Naive thymus-derived CD8-positive, alpha-beta T cell (primary cell): ENCODE measurements around the gene FAM83B. TPM values are rescaled to one million over a fixed set of nuclear protein-coding genes. Genes with fewer than 3 reads are reported as not detected.
"Not testable (repeated sequence)": the region's sequence is repeated elsewhere in the genome, so short reads cannot be mapped to it uniquely, and the experiment has no call there.

Source experiments
- ATAC-seq, 2 donors: fragments of 150-1000 bp; cut with Tn5 transposase in 1 of 2; sonication (Bioruptor Pico), chemical (Tn5 transposase) in 1 of 2; 1 replicate in 1 of 2; 2 replicates in 1 of 2; pipeline ENCODE4 v1.10.0; 2021; ENCODE audit warnings: mild to moderate bottlenecking in 2 of 2, moderate library complexity in 2 of 2
- POLR2A ChIA-PET: fragments of 350-600 bp; sonication (Branson Sonifier 250); formaldehyde crosslinking; loops from one replicate; lab custom pipeline; 2021; ENCODE audit warnings: antibody characterized with exemption; lab: Charles Lee
- DNase-seq, 10 donors: peaks; one replicate each; pipeline versions ENCODE4 v3.0.0 to v3.0.0-alpha.2; 2020 to 2022
- H3K27ac Mint-ChIP-seq, 10 donors: one replicate each; pipeline ENCODE4 v1.8.0; 2020 to 2022; ENCODE audit warnings: mild to moderate bottlenecking in 10 of 10, mixed read lengths in 10 of 10, moderate library complexity in 4 of 10, inconsistent platforms in 1 of 10
- H3K27me3 Mint-ChIP-seq, 5 donors: one replicate each; pipeline ENCODE4 v1.8.0; 2021 to 2022; ENCODE audit warnings: mixed read lengths in 5 of 5
- H3K36me3 Mint-ChIP-seq, 3 donors: one replicate each; pipeline ENCODE4 v1.8.0; 2020 to 2022; ENCODE audit warnings: mixed read lengths in 3 of 3, mild to moderate bottlenecking in 2 of 3, inconsistent platforms in 1 of 3
- H3K4me1 Mint-ChIP-seq, 4 donors: one replicate each; pipeline ENCODE4 v1.8.0; 2021 to 2022; ENCODE audit warnings: mixed read lengths in 4 of 4
- H3K4me3 Mint-ChIP-seq, 10 donors: one replicate each; pipeline ENCODE4 v1.8.0; 2020 to 2022; ENCODE audit warnings: mild to moderate bottlenecking in 10 of 10, mixed read lengths in 10 of 10, moderate library complexity in 6 of 10, inconsistent platforms in 1 of 10
- H3K9me3 Mint-ChIP-seq, 9 donors: one replicate each; pipeline ENCODE4 v1.8.0; 2020 to 2022; ENCODE audit warnings: mixed read lengths in 9 of 9, mild to moderate bottlenecking in 3 of 9, inconsistent platforms in 1 of 9, moderate library complexity in 1 of 9
- polyA plus RNA-seq, 3 donors: library from polyadenylated mRNA; unstranded; fragments of 300-500 nt; fragmentation: Illumina TruSeq; gene quantifications; one replicate each; pipeline ENCODE4 v1.2.3, GENCODE V29; 2021
- total RNA-seq, 8 experiments: library from RNA in 2 of 8; stranded (reverse) in 2 of 8; gene quantifications; one replicate each; pipeline ENCODE4 v1.2.3 and lab custom pipeline; 2021 to 2026

Gene FAM83B
- total and polyA plus RNA-seq, 5 experiments from 2014 or later: not detected

DNA sequence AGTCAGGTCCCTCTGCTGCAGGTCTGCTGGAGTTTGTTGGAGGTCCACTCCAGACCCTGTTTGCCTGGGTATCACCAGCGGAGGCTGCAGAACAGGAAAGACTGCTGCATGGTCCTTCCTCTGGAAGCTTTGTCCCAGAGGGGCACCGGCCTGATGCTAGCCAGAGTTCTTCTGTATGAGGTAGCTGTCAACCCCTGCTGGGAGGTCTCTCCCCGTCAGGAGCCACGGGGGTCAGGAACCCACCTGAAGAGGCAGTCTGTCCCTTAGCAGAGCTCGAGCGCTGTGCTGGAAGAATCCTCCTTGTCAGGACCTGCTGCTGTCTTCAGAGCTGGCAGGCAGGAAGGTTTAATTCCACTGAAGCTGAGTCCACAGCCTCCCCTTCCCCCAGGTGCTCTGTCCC, 22.3 kb upstream of the FAM83B start:
- DNase-seq, POLR2A ChIA-PET, H3K4me3 Mint-ChIP-seq, H3K36me3 Mint-ChIP-seq, H3K27ac Mint-ChIP-seq, ATAC-seq, H3K27me3 Mint-ChIP-seq, H3K4me1 Mint-ChIP-seq: not testable (repeated sequence)
- peaks cover 0 to 49% (median 13%) of the 10 kb centered on the region in 9 donors for H3K9me3 Mint-ChIP-seq

DNA sequence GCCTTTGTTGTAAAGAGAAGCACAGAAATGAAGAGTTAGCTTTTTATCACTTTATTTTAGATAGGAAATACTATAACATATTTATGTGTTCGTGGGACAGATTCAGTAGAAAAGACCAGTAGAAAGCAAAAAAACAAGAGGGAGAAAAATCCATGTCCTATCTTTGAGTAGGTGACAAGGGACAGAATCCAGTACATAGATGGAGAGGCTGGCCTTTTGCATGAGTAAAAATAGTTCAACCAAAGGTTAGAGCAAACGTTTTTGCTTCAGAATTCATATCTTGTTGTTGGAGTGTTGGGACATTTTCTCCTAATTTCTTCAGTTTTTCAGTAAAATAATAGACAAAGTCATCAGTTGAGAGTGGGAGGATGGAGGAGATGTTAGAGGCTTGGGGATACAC, 19.6 kb upstream of the FAM83B start:
- POLR2A ChIA-PET: no interaction called here

DNA sequence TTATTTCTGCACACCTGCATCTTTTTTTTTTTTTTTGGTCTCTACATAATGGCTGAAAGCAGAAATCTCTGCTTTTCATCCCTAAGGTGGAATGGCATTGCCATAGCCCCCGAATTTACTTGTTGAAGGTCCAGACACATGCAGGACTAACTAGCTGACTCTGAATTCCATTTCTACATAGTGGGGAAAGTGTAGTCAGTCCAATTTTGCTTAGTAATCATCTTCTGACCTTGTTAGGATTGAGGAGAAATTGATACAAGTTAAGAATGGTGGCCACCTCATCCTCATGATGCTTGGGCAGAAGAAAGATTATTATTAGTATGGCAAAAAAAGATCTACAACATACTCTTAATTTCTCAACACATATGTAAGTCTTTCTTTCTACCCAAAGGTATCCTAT, 16.4 kb upstream of the FAM83B start:
- ATAC-seq (no peak), DNase-seq (no peak)
- peaks cover 0 to 3% (median 0%) of the 10 kb centered on the region in 3 donors for H3K36me3 Mint-ChIP-seq
- POLR2A ChIA-PET: no interaction called here
- no peak overlapping the region for H3K27ac Mint-ChIP-seq
- H3K27me3 Mint-ChIP-seq: peaks cover 0 to 1% (median 0%) of the 10 kb centered on the region in 5 donors
- H3K9me3 Mint-ChIP-seq: peaks cover 4 to 29% (median 9%) of the 10 kb centered on the region in 9 donors
- no peaks in the 10 kb centered on the region for H3K4me1 Mint-ChIP-seq
- no peak overlapping the region for H3K4me3 Mint-ChIP-seq

More for the DNA sequence above, 19.6 kb upstream of the FAM83B start:
- peaks cover 0 to 7% (median 0%) of the 10 kb centered on the region in 3 donors for H3K36me3 Mint-ChIP-seq
- H3K27me3 Mint-ChIP-seq: peaks cover 0 to 1% (median 0%) of the 10 kb centered on the region in 5 donors
- no peak for ATAC-seq
- no peak for DNase-seq
- peaks cover 0 to 38% (median 10%) of the 10 kb centered on the region in 9 donors for H3K9me3 Mint-ChIP-seq
- no peaks in the 10 kb centered on the region for H3K4me1 Mint-ChIP-seq
- H3K27ac Mint-ChIP-seq: no peak overlapping the region
- no peak overlapping the region for H3K4me3 Mint-ChIP-seq

DNA sequence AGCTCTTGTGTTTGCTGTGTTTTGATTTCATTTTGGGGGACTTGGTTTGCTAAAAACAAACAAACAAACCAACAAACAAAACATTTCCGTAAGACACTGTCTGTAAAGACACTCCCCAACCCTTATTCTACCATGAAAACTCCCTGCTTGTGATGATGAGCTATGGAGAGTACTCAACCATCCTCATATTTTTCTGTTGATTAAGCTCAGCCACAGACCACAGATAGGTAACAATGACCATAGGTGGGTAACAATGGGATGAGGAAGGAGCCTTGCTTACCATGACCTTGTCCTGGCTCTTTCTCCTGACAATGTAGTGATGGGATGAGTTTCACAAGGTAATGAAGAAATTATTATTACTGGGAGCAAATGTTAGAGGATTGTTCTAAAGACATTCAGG, 11.4 kb upstream of the FAM83B start:
- POLR2A ChIA-PET: no interaction called here
- Mint-ChIP-seq H3K4me3 (no peak overlapping the region), H3K4me1 (no peaks in the 10 kb centered on the region), H3K27ac (no peak overlapping the region), H3K27me3 (no peaks in the 10 kb centered on the region), H3K9me3 (peaks cover 0 to 23% (median 6%) of the 10 kb centered on the region in 9 donors), H3K36me3 (no peaks in the 10 kb centered on the region)
- DNase-seq (no peak), ATAC-seq (no peak)

DNA sequence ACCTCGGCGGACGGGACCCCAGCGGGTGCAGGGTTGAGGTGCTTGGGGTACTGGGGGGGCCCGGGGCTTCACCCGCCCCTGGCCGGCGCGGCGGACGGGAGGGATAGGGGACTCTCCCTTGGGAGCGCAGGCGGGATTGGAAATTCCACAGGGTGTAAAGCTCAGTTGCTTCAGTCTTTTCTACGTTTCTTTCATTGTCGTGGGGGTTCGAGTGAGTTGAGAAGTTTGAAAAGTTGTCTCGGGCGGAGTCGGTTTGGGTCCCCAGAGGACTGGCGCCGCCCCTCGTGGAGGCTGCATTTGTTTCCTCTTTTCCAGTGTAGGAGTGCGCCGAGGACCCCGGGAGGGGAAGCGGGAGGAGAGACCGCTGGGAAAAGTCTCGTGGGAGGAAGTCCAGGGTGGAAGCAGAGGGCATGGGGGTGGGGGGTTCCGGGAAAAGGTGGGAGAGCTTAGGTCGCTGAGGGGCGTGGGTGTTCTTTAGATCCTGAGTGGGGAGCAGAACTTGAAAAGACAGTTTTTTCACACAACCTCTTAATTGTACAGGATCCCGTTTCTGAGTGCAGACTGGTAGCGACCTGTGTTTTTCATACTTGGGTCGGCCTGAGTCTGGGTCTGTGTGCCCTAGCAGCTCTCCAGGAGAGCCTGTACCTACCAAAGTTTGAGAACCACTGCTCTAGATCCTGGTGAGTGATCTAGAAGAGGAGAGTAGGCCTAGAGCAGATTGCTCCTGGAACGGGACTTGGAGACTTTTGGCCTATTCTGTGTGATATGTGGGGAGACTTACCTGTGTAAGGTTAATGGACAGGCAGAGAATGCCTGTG, 495 bp downstream of the FAM83B start:
- H3K4me3 Mint-ChIP-seq: no peak overlapping the region
- DNase-seq (no peak), ATAC-seq (no peak)
- peaks cover 0 to 2% (median 0%) of the 10 kb centered on the region in 4 donors for H3K4me1 Mint-ChIP-seq
- peaks cover 12 to 50% (median 22%) of the 10 kb centered on the region in 5 donors for H3K27me3 Mint-ChIP-seq
- POLR2A ChIA-PET: no interaction called here
- H3K9me3 Mint-ChIP-seq: peaks cover 1 to 30% (median 8%) of the 10 kb centered on the region in 9 donors
- no peak overlapping the region for H3K27ac Mint-ChIP-seq
- H3K36me3 Mint-ChIP-seq: peaks cover 0 to 9% (median 0%) of the 10 kb centered on the region in 3 donors

DNA sequence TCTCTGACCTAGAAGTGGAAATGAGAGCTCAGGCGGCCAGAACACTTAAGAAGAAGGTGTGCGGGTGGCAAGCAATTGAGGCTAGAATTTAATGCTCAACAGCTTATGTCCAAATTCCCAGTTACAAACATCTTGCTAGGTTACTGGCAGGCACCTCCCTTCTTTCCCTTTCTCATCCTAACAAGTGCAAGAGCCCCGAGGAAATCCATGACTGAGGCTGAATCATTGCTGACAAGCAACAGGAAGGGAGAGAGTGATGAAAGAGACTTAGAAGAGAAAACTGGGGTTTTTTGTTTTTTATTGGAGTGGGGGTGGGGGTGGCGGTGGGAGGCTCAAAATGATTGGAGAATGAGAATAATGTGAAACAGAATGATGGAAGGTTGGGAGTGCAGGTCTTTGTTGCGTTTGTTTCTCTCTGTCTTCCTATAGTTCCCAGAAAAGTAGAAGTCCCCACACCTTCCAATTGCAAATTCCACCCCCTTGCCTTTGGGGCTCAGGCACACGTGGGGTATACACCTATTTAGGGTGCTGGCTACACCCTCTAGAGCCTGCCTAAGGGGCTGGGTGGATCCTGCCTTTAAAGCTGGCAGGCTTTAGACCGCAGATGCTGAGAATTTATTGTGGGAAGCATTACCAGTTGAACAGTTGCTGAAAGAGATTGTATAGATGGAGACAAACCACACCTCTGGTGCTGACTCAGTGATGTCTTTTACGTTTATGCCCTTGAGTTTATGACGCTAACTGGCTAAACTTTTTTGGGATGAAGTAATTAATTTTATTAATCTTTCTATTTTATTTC, 1.4 kb downstream of the FAM83B start:
- Mint-ChIP-seq H3K27ac (no peak overlapping the region), H3K9me3 (peaks cover 1 to 30% (median 9%) of the 10 kb centered on the region in 9 donors), H3K27me3 (peaks cover 12 to 50% (median 22%) of the 10 kb centered on the region in 5 donors), H3K4me1 (peaks cover 0 to 2% (median 0%) of the 10 kb centered on the region in 4 donors), H3K36me3 (peaks cover 0 to 9% (median 0%) of the 10 kb centered on the region in 3 donors), H3K4me3 (no peak overlapping the region)
- POLR2A ChIA-PET: no interaction called here
- DNase-seq: no peak
- no peak for ATAC-seq

DNA sequence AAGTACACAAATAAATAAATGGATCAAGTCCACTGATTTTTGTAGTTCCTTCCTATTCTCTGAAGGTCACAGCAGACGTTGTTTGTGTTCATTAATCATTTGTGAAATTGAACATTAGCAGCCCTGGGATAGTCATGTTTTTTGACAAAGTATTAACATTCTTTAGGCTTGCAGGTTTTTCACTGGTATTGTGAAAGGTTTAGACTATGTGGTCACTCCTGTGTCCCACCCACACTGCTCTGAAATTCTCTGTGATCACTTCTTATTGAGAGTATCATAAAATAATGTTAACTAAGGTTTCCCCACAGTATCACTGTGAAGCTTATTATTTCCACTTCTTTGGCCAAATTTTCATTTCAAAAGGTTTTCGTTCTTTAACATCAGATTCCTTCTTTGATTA, 3.5 kb downstream of the FAM83B start:
- H3K9me3 Mint-ChIP-seq: peaks cover 1 to 19% (median 9%) of the 10 kb centered on the region in 9 donors
- peaks cover 9 to 43% (median 20%) of the 10 kb centered on the region in 5 donors for H3K27me3 Mint-ChIP-seq
- POLR2A ChIA-PET: no interaction called here
- DNase-seq: no peak
- no peak overlapping the region for H3K4me3 Mint-ChIP-seq
- ATAC-seq: no peak
- H3K36me3 Mint-ChIP-seq: peaks cover 0 to 6% (median 0%) of the 10 kb centered on the region in 3 donors
- H3K27ac Mint-ChIP-seq: no peak overlapping the region
- peaks cover 0 to 2% (median 0%) of the 10 kb centered on the region in 4 donors for H3K4me1 Mint-ChIP-seq

DNA sequence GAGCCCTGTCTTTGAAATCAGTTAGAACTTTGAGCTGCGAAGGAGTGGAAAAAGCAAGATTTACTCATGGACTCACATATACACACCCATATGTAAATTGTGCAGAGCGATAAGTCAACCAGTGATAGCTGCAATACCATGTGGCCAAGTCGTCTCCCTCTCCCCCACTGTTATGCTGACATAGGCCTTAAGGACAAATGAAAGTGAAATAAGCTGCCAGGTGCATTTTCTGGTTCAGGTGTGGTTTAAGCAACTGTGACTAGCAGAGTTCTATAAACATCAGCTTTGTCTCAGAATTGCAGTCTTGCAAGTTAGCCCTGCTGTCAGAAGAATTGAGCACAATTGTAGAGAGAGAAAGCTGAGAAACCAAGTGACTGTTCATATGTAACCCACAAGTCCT, 9.6 kb downstream of the FAM83B start:
- ATAC-seq (no peak), DNase-seq (no peak)
- H3K4me3 Mint-ChIP-seq: no peak overlapping the region
- peaks cover 0 to under 1% (median 0%) of the 10 kb centered on the region in 5 donors for H3K27me3 Mint-ChIP-seq
- peaks cover 0 to 29% (median 8%) of the 10 kb centered on the region in 9 donors for H3K9me3 Mint-ChIP-seq
- H3K36me3 Mint-ChIP-seq: no peaks in the 10 kb centered on the region
- no peak overlapping the region for H3K27ac Mint-ChIP-seq
- POLR2A ChIA-PET: no interaction called here
- H3K4me1 Mint-ChIP-seq: no peaks in the 10 kb centered on the region

DNA sequence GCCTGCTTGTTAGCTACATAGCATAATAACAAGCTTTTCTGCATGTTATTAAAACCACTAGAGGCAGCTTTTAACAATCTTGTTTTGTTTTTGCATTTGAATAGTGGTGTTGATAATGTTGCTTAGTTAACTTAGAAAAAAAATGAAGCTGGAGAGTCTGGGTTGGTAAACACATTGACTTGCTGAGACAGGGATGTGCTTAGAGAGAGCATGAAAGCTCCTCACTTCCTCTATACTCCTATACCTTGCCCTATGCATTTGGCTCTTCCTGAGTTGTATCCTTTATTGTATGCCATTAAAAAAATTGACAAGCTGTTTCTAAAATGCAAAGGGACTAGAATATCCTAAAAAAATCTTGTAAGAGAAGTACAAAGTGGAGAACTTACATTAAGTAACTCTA, 13.6 kb downstream of the FAM83B start:
- Mint-ChIP-seq H3K4me1 (no peaks in the 10 kb centered on the region), H3K9me3 (peaks cover 0 to 23% (median 0%) of the 10 kb centered on the region in 9 donors), H3K4me3 (no peak overlapping the region), H3K36me3 (no peaks in the 10 kb centered on the region), H3K27me3 (no peaks in the 10 kb centered on the region), H3K27ac (no peak overlapping the region)
- ATAC-seq: no peak
- no peak for DNase-seq
- POLR2A ChIA-PET: no interaction called here

DNA sequence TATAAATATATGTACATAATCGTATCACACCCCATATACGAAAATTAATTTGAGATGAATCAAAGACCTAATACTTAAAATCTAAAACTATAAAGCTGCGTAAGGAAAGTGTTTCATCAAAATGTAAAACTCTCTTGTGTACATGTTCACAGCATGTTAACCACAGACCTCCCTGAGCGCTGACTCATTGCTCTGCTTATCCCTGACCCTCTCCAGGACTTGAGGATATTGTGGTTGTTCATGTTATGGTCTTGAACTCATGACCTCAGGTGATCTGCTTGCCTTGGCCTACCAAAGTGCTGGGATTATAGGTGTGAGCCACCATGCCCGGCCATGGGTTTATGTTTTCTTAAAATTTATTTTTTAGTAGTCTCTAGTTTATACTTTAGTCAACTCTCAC, 14.2 kb downstream of the FAM83B start:
- no peak overlapping the region for H3K27ac Mint-ChIP-seq
- no peak overlapping the region for H3K4me3 Mint-ChIP-seq
- H3K36me3 Mint-ChIP-seq: no peaks in the 10 kb centered on the region
- POLR2A ChIA-PET: no interaction called here
- H3K27me3 Mint-ChIP-seq: no peaks in the 10 kb centered on the region
- peaks cover 0 to 23% (median 0%) of the 10 kb centered on the region in 9 donors for H3K9me3 Mint-ChIP-seq
- no peaks in the 10 kb centered on the region for H3K4me1 Mint-ChIP-seq
- no peak for ATAC-seq
- no peak for DNase-seq

DNA sequence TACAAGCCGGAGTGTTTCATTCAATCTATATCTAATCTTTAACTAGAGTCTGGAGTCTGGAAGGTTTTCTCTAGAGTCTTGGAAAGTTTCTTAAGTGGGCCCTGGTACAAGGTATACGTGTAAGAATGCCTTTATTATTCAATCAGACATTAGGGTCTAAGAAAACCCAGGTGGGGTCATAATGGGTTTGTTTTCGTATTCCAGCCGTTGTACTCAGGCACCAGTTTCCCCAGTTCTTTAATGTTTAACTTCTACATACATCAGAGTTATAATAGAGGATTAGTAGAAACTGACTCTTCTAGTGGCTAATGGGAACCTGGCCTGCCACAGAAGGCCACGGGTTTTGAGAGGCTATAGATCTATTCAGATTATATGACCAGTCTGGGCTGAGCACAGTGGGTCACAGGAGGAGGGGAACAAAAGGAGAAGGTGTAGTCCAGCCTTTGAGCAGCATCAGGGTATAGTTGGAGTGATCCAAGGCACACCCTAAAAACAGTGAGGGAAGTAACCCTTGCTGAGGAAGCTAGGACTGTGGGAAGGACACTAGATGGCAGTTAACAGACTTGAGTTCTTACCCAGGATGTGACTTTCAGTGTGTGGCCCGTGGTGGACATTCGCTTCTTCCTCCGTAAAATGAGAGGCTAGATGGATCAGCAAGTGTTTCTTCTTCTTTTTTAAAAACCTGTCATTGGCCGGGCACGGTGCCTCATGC, 15.5 kb downstream of the FAM83B start:
- Mint-ChIP-seq H3K27ac (no peak overlapping the region), H3K4me3 (no peak overlapping the region), H3K9me3 (peaks cover 0 to 20% (median 0%) of the 10 kb centered on the region in 9 donors), H3K36me3 (no peaks in the 10 kb centered on the region), H3K27me3 (no peaks in the 10 kb centered on the region), H3K4me1 (no peaks in the 10 kb centered on the region)
- POLR2A ChIA-PET: no interaction called here
- ATAC-seq (no peak), DNase-seq (no peak)

DNA sequence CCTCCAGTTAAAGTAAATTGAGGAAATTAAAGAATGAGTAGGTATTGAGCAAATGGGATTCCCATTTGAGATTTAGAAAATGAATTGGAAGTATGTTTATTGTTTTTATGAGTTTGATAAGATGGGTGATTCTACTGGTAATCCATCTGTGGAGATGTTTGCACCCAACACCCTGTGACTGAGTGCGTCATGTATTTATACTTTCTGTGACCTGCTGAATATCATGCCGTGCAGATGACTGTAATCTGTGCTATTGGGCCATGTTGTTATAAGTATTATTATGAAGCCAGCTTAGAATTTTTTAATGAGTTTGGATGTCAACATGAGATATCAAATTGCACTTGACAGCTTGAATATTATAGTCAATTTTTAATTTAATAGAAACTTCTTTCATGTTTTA, 17.7 kb downstream of the FAM83B start:
- Mint-ChIP-seq H3K4me3 (no peak overlapping the region), H3K27ac (no peak overlapping the region), H3K9me3 (peaks cover 0 to 11% (median 1%) of the 10 kb centered on the region in 9 donors), H3K4me1 (no peaks in the 10 kb centered on the region), H3K36me3 (no peaks in the 10 kb centered on the region), H3K27me3 (no peaks in the 10 kb centered on the region)
- DNase-seq (no peak), ATAC-seq (no peak)
- POLR2A ChIA-PET: no interaction called here
